IMR-90 (cell line): ENCODE results near the gene CEP83. TPM values are rescaled to one million over a fixed set of nuclear protein-coding genes. Genes with fewer than 3 reads are reported as not detected.
A peak's percentile ranks its signal among the peaks of the same experiment; 100 is the strongest.

ENCODE experiments used
- ATAC-seq: fragments of 200-7000 bp; cut with Tn5 transposase; 2 replicates; pipeline ENCODE4 v1.9.1; 2020; ENCODE audit warnings: low read depth, mild to moderate bottlenecking, moderate library complexity
- BruUV-seq: library from RNA; stranded (reverse); fragments of 400-500 nt; replicated peaks from 2 replicates; lab custom pipeline; 2021; lab: Mats Ljungman, UMichigan
- CTCF ChIA-PET: fragments of 300-600 bp; formaldehyde crosslinking; extraction: SDS; loops from one replicate; lab custom pipeline; 2021; ENCODE audit warnings: antibody characterized with exemption; lab: Yijun Ruan, JAX
- POLR2A ChIA-PET: fragments of 300-600 bp; sonication (Branson Sonifier 250); formaldehyde crosslinking; loops from one replicate; lab custom pipeline; 2022; ENCODE audit warnings: antibody characterized with exemption; ENCODE audit not compliant: unreplicated experiment; lab: Charles Lee
- DNase-seq: peaks from one replicate; pipeline ENCODE4 v3.0.0; 2013
- H2AFZ ChIP-seq: replicated peaks from 2 replicates; pipeline ENCODE3; 2013; ENCODE audit warnings: low read length, mild to moderate bottlenecking; ENCODE audit not compliant: poor library complexity
- H2AK5ac ChIP-seq: 2 replicates; pipeline ENCODE4 v1.6.1; 2013; ENCODE audit warnings: low read depth, low read length, inconsistent platforms
- H2AK9ac ChIP-seq: replicated peaks from 2 replicates; pipeline ENCODE3; 2013; ENCODE audit warnings: mild to moderate bottlenecking, low read depth, low read length, moderate library complexity; ENCODE audit not compliant: poor library complexity
- H2BK120ac ChIP-seq: 2 replicates; pipeline ENCODE4 v1.6.1; 2013; ENCODE audit warnings: low read depth, low read length, inconsistent platforms
- H2BK15ac ChIP-seq: 3 replicates; pipeline ENCODE4 v1.6.1; 2013; ENCODE audit warnings: low read depth, low read length, inconsistent platforms
- H2BK20ac ChIP-seq: 2 replicates; pipeline ENCODE4 v1.6.1; 2013; ENCODE audit warnings: low read depth, mild to moderate bottlenecking, inconsistent platforms, low read length, moderate library complexity
- H2BK5ac ChIP-seq: 2 replicates; pipeline ENCODE4 v1.6.1; 2013; ENCODE audit warnings: mild to moderate bottlenecking, low read depth, low read length, inconsistent platforms; ENCODE audit not compliant: poor library complexity, severe bottlenecking
- H3K14ac ChIP-seq: replicated peaks from 2 replicates; pipeline ENCODE4 v1.6.1; 2013; ENCODE audit warnings: low read depth, low read length, inconsistent platforms
- H3K18ac ChIP-seq: 2 replicates; pipeline ENCODE4 v1.6.1; 2013; ENCODE audit warnings: low read depth, low read length, control low read depth
- H3K23ac ChIP-seq: 2 replicates; pipeline ENCODE4 v1.6.1; 2013; ENCODE audit warnings: low read depth, low read length, inconsistent platforms
- H3K27ac ChIP-seq: 2 replicates; pipeline ENCODE4 v1.5.1; 2013; ENCODE audit warnings: mild to moderate bottlenecking, control low read depth, low read length; ENCODE audit not compliant: insufficient read depth
- H3K27me3 ChIP-seq: 2 replicates; pipeline ENCODE4 v1.6.1; 2013; ENCODE audit warnings: low read length; ENCODE audit not compliant: control insufficient read depth, insufficient read depth
- H3K36me3 ChIP-seq: 2 replicates; pipeline ENCODE4 v1.6.1; 2013; ENCODE audit warnings: low read length, mixed read lengths; ENCODE audit not compliant: control insufficient read depth, insufficient read depth
- H3K4ac ChIP-seq: 2 replicates; pipeline ENCODE4 v1.6.1; 2013; ENCODE audit warnings: low read depth, low read length, inconsistent platforms
- H3K4me1 ChIP-seq: 2 replicates; pipeline ENCODE4 v1.6.1; 2013; ENCODE audit warnings: low read length, mixed read lengths; ENCODE audit not compliant: control insufficient read depth, insufficient read depth
- H3K4me2 ChIP-seq: 2 replicates; pipeline ENCODE4 v1.6.1; 2013; ENCODE audit warnings: low read depth, mild to moderate bottlenecking, control low read depth, low read length, moderate library complexity
- H3K4me3 ChIP-seq: 2 replicates; pipeline ENCODE4 v1.5.1; 2013; ENCODE audit warnings: low read depth, mild to moderate bottlenecking, control low read depth, low read length, moderate library complexity; ENCODE audit not compliant: insufficient read depth
- H3K56ac ChIP-seq: 2 replicates; pipeline ENCODE4 v1.6.1; 2013; ENCODE audit warnings: low read length, inconsistent platforms; ENCODE audit not compliant: insufficient read depth; ENCODE audit errors: extremely low read depth
- H3K79me1 ChIP-seq, 2 experiments: 2 replicates each; pipeline ENCODE4 v1.6.1; 2013; ENCODE audit warnings: low read length in 2 of 2, inconsistent platforms in 1 of 2, low read depth in 1 of 2
- H3K9ac ChIP-seq: 2 replicates; pipeline ENCODE4 v1.6.1; 2013; ENCODE audit warnings: low read depth, low read length, control low read depth
- H3K9me1 ChIP-seq: 2 replicates; pipeline ENCODE4 v1.6.1; 2013; ENCODE audit warnings: low read length, inconsistent platforms; ENCODE audit not compliant: insufficient read depth
- H3K9me3 ChIP-seq: 2 replicates; pipeline ENCODE4 v1.6.1; 2013; ENCODE audit warnings: low read length; ENCODE audit not compliant: control insufficient read depth, insufficient read depth
- H4K20me1 ChIP-seq: 2 replicates; pipeline ENCODE4 v1.6.1; 2013; ENCODE audit warnings: low read length, inconsistent platforms; ENCODE audit not compliant: insufficient read depth
- H4K5ac ChIP-seq: 2 replicates; pipeline ENCODE4 v1.6.1; 2013; ENCODE audit warnings: mild to moderate bottlenecking, low read depth, low read length, control low read depth
- H4K8ac ChIP-seq, 2 experiments: 2 replicates each; pipeline ENCODE4 v1.6.1; 2013; ENCODE audit warnings: low read depth in 2 of 2, low read length in 2 of 2, control low read depth in 1 of 2, inconsistent platforms in 1 of 2
- H4K91ac ChIP-seq: 2 replicates; pipeline ENCODE4 v1.6.1; 2013; ENCODE audit warnings: low read depth, low read length, inconsistent platforms; ENCODE audit not compliant: insufficient read depth
- BHLHE40 ChIP-seq: fragments of 150-350 bp; IDR thresholded peaks from 2 replicates; pipeline ENCODE4 v1.6.1; 2016; ENCODE audit warnings: mild to moderate bottlenecking, low read depth, low read length
- MAFK ChIP-seq: IDR thresholded peaks from 2 replicates; pipeline ENCODE4 v1.6.1; 2012; ENCODE audit warnings: low read depth, low read length, improper control_type of control experiment
- MAZ ChIP-seq: IDR thresholded peaks from 2 replicates; pipeline ENCODE4 v1.6.1; 2012; ENCODE audit warnings: low read depth, mild to moderate bottlenecking, low read length, improper control_type of control experiment, moderate library complexity, borderline replicate concordance
- MXI1 ChIP-seq: IDR thresholded peaks from 2 replicates; pipeline ENCODE4 v1.6.1; 2012; ENCODE audit warnings: low read depth, mild to moderate bottlenecking, low read length, moderate library complexity, borderline replicate concordance
- WGBS, 2 experiments: methylation state at CpG; one replicate each; pipeline versions ENCODE4 v1.1.5 to v1.1.7; 2013; ENCODE audit warnings: missing lambda C conversion rate in 2 of 2; ENCODE audit not compliant: insufficient read length in 1 of 2; ENCODE audit errors: extremely low coverage in 2 of 2; 5-methylcytosine and 5-hydroxymethylcytosine counted together
- dilution Hi-C: fragments of 300-500 bp; cut with HindIII; formaldehyde crosslinking; loops from one replicate; pipeline ENCODE4 v1.14.3; 2018; ENCODE audit warnings: low sequenced_read_pairs; ENCODE audit not compliant: unreplicated experiment
- in situ Hi-C: fragments of 300-500 bp; cut with MboI; formaldehyde crosslinking; loops from 3 replicates; pipeline ENCODE4 v1.14.3; 2019; ENCODE audit warnings: low sequenced_read_pairs, inconsistent platforms, mixed read lengths
- intact Hi-C: fragments of 100-400 bp; cut with micrococcal nuclease; formaldehyde crosslinking; loops from 2 replicates; pipeline ENCODE4 v1.10.0; 2022
- polyA plus RNA-seq, 3 experiments: library from polyadenylated mRNA; depleted of rRNA; stranded (reverse); fragments of >200 nt; gene quantifications; 2 replicates each; pipeline ENCODE4 v1.2.3, GENCODE V29; 2012; ENCODE audit warnings: low replicate concordance in 1 of 3
- total RNA-seq: library from RNA; depleted of rRNA; stranded (reverse); fragments of >200 nt; gene quantifications from 2 replicates; pipeline ENCODE4 v1.2.3, GENCODE V29; 2012

The CEP83 gene
- total and polyA plus RNA-seq, 2 of the 4 experiments (the other 2 are of a cell fraction): 3.9 to 8.9 TPM

DNA sequence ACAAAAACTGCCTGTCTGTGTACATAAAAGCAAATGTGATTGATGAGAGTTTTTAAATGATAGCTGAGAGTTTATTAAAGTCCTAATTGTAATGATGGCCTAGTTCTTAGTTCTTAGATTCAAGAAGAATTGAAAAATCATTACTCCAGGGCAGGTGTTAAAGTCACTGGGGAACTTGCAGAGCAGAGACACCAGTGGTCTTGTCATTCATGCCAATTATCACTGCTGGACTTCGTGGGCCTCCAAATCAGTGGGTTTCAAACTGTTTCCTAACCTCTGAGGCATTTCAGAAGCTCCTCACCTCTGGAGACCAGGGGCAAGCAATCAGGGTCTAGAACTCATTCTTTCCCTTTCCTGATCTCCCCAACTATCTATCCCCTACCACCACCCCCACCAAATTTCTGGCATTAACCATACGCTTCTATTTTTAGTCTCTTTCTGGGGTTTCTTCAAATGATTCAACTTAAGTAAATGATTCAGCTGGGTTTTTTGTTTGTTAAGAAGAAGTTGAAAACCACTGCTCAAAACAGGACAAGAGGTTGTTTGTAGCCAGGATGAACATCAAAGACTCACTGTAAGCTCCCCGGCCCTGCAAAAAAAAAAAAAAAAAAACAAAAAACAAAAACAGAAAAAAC is 80.1 kb downstream of the CEP83 start:
- Histone ChIP-seq H3K9ac (no peak overlapping the region), H3K23ac (no peak overlapping the region), H4K20me1 (no peaks in the 10 kb centered on the region), H3K79me1 (no peaks in the 10 kb centered on the region), H3K4me3 (no peak overlapping the region), H2AK9ac (no peak overlapping the region), H3K27me3 (no peaks in the 10 kb centered on the region), H3K4me1 (0 out of 2 replicates have a peak, but pooled peaks cover 2% of the 10 kb centered on the region), H3K56ac (no peak overlapping the region), H3K14ac (no peak overlapping the region), H2BK5ac (no peak overlapping the region), H3K27ac (no peak overlapping the region), H2BK20ac (no peak overlapping the region), H3K9me3 (no peaks in the 10 kb centered on the region), H3K18ac (no peak overlapping the region), H3K9me1 (no peaks in the 10 kb centered on the region), H4K91ac (no peak overlapping the region), H3K4me2 (no peak overlapping the region), H4K8ac (no peak overlapping the region), H4K5ac (no peak overlapping the region), H2AK5ac (no peak overlapping the region), H3K4ac (no peak overlapping the region), H2BK120ac (no peak overlapping the region), H2AFZ (no peak overlapping the region), H3K36me3 (no peaks in the 10 kb centered on the region), H2BK15ac (no peak overlapping the region)
- dilution Hi-C loops: no loop called here
- ChIA-PET CTCF (interaction anchor here (0.7 to 1.2 kb wide), 2 partner anchors 11 to 179 kb away, joined by 3 to 5 read pairs; no protein-coding TSS in a partner anchor), POLR2A (interaction anchor here (0.5 to 0.6 kb wide), 2 partner anchors 166 to 1549 kb away, joined by 3 to 9 read pairs; no protein-coding TSS in a partner anchor)
- ATAC-seq: no peak
- peak; percentile 12 for DNase-seq
- intact Hi-C loops: no loop called here
- 71% methylated on average over 1 of the region's 3 CpGs; no CpG with 5 or more reads in 1 of the 2 experiments for WGBS, 2 experiments
- no peak for TF ChIP-seq MXI1
- TF ChIP-seq MAFK: no peak
- no peak for TF ChIP-seq MAZ
- no peak for TF ChIP-seq BHLHE40
- no TSS peak for BruUV-seq
- in situ Hi-C loops: no loop called here
